Body of pancreas (tissue), 4 donors: ENCODE data around the gene PAK5.

Experiments
- POLR2A ChIP-seq, 3 donors: fragments of 450-650 bp; IDR thresholded peaks; one replicate each; pipeline ENCODE4 v1.6.1; 2016; ENCODE audit warnings: antibody characterized with exemption in 3 of 3, mild to moderate bottlenecking in 2 of 3
- TF ChIP-seq, protein P1 (sequence below), 7 experiments: fragments of 450-650 bp in 4 of 7; fragments of 200-600 bp in 3 of 7; sonication (generic) in 3 of 7; IDR thresholded peaks; one replicate each; pipeline ENCODE4 v1.5.1; 2016 to 2019; ENCODE audit warnings: antibody characterized with exemption in 7 of 7

DNA sequence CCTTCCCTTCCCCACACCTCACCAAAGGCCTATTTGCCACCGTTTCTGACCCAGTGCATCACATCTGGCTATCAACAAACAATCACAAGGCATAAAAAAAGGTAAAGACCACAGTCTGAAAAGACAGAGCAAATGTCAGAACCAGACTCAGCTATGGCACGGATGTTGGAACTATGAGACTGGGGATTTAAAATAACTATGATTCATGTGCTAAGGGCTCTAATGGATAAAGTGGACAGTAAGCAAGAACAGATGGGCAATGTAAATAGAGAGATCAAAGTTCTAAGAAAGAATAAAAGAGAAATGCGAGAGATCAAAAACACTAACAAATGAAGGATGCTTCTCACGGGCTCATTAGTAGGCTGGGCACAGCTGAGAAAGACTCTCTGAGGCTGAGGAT lies 225.0 kb downstream of the PAK5 start:
- TF ChIP-seq POLR2A (IDR thresholded peaks at IDR 0.05), result no peak
- TF ChIP-seq, protein P1, sequence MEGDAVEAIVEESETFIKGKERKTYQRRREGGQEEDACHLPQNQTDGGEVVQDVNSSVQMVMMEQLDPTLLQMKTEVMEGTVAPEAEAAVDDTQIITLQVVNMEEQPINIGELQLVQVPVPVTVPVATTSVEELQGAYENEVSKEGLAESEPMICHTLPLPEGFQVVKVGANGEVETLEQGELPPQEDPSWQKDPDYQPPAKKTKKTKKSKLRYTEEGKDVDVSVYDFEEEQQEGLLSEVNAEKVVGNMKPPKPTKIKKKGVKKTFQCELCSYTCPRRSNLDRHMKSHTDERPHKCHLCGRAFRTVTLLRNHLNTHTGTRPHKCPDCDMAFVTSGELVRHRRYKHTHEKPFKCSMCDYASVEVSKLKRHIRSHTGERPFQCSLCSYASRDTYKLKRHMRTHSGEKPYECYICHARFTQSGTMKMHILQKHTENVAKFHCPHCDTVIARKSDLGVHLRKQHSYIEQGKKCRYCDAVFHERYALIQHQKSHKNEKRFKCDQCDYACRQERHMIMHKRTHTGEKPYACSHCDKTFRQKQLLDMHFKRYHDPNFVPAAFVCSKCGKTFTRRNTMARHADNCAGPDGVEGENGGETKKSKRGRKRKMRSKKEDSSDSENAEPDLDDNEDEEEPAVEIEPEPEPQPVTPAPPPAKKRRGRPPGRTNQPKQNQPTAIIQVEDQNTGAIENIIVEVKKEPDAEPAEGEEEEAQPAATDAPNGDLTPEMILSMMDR (IDR thresholded peaks at IDR 0.05), result no peak
